ENCODE data around the gene AKR1A1.
"Not testable (repeated sequence)": the region's sequence is repeated elsewhere in the genome, so short reads cannot be mapped to it uniquely, and the experiment has no call there.

The AKR1A1 gene

GRCh38 chr1:45569571-45569961 lies 18.9 kb downstream of the AKR1A1 start:
- no peak for DNase-seq (ENCODE audit: low read depth in 2 of 2)

GRCh38 chr1:45569962-45570581 lies 19.4 kb downstream of the AKR1A1 start:
- peak; percentile 47 to 49 for DNase-seq (ENCODE audit: low read depth in 2 of 2)

DNA sequence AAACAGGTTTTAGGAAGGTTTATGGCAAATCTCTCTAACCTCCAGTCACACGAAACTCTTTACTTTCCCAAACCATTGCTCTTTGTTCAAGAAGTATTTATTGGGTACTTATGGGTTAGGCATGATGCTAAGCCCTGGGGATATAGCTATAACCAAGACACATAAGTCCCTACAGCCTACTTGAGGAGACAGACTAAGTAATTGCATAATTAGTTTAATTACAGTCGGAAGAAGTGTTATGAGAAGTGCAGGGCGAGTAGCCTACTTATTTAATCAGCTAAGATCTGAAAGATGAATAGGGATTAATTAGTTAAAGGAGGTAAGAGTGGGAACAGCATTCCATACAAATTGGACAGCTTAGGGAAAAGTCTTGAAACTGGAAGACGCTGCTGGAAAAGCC lies 20.0 kb downstream of the AKR1A1 start:
- DNase-seq (ENCODE audit: low read depth in 2 of 2), result no peak

DNA sequence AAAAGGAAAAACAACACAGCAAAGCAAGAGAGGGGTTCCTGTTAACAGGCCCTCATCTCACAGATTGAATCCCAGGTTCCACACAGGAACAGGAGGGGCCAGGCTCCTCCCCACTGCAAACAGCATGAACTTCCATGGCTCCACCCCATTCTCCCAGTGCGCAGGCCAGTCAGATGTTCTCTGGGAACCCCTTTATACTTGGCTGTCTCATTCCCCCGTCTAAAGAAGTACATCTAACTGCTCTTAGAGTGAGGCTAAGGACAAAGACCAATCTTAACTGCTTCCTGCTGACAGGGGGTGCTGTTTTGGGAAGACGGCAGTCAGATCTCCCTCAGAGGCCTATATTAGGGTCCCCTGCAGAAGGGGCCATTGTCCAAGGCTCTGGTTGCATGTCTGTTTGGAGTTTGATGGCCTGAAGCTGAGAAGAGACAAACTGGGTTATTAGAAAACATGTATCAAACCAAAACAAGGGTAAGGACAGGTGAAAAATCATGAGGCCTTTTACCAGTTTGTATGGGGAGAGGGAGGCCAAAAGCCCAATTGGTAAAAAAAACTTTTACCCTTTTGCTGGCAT lies 22.7 kb downstream of the AKR1A1 start:
- DNase-seq (ENCODE audit: low read depth in 2 of 2), result no peak

DNA sequence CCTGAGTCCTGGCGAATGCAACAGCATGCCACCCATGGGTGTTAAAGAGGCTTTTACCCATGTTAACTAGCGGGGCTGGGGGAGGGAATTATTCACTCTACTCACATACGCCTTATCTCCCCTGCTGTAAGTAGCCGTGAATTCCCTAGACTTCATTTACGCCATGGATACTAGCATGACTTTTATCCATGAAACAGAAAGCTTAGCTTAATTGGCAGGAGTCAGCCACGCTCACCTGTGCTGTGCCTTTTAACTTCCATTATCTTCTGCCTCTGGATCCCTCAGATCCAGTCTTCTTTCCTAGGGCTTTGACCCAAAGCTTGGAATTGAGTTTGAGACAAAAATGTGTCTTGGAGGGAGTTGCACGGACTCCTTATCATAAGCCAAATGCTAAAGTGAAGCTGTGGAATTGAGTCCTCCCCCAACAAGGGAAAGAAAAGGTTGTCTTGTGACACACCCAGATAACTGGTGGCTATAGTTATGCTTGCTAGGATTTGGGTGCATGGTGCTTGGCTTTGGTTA lies 23.5 kb downstream of the AKR1A1 start:
- DNase-seq (ENCODE audit: low read depth in 2 of 2), result no peak

- DNase-seq (ENCODE audit: low read depth in 2 of 2), result peak; percentile 87 to 93
Observed at GRCh38 chr1:45583264-45583665, 32.6 kb downstream of the AKR1A1 start.

DNA sequence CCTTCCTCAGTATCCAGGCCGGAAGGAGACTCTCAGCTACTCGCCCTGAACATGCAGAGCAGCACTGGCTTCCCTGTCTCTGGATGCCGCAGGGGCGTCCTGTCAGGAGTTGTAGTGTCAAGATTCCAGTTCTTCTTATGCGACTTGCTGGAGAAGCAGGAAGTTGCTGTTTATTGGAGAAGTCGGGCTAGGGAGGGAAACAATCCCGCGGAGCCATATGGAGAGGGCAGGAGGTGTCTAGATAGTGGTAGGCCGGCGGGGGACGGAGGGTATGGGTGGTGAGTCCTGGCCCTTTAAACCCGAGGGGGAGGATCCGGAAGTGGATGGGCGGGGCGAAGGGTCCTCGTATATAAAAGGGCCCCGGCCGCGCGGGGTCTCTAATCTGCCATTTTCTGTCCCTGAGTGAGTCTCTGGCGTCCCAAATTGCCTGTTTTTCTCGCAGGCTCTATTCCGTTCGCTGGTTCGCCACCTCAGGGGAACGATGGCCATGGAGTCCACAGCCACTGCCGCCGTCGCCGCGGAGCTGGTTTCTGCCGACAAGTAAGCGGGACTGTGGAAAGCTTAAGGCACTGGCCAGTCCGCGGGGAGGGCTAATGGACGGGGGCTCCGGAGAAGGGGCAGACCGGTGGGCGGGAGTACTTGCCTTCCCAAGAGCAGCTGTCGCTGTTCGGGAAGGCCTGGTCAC lies 33.2 kb downstream of the AKR1A1 start, which contains the start of gene NASP:
Gene NASP, plus strand, starts transcription at position 376 of the 685 bp plus-strand sequence. Its CDS starts 106 bp downstream, at position 482.
- peak; percentile 83 to 93 for DNase-seq (ENCODE audit: low read depth in 2 of 2)

GRCh38 chr1:45584351-45585109 lies 33.9 kb downstream of the AKR1A1 start:
- peak; percentile 85 to 87 for DNase-seq (ENCODE audit: low read depth in 2 of 2)

DNA sequence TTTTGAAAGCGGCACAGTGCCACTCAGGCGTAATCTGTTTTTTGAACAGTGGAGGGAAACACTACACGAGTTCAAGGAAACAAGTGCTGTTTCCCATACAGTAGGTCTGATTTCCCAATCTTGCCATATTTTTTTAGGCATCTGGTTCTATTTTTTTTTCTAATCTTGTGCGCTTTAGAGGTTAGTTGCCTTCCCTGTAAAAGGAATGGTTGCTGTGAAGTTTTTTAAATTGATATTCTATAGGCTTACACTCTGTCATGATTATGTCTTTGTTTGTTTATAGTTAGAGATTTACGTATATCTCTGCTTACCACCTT lies 34.4 kb downstream of the AKR1A1 start:
- no peak for DNase-seq (ENCODE audit: low read depth in 2 of 2)

DNA sequence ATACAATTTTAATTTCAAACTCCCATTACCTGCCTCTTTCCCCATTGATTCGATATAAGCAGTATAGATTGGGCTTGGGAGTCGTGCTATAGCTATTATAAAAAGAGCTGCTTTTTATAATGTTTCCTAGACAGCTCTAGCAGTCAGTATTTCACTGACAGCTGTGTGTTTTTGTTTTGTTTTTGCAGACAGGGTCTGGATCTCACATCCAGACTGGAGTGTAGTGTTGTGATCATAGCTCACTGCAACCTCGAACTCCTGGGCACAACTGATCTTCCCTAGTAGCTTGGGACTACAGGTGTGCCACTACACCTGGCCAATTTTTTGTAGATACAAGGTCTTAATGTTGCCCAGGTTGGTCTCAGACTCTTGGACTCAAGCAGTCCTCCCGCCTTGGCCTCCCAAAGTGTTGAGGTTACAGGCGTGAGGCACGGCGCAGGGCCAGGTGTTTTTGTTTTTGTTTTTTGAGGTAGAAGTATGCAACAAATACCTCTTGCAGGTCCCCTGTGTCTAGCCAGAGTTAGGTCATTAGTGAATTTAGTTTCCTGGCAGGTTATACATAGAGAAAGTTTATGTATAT lies 35.0 kb downstream of the AKR1A1 start:
- no peak for DNase-seq (ENCODE audit: low read depth in 2 of 2)

DNA sequence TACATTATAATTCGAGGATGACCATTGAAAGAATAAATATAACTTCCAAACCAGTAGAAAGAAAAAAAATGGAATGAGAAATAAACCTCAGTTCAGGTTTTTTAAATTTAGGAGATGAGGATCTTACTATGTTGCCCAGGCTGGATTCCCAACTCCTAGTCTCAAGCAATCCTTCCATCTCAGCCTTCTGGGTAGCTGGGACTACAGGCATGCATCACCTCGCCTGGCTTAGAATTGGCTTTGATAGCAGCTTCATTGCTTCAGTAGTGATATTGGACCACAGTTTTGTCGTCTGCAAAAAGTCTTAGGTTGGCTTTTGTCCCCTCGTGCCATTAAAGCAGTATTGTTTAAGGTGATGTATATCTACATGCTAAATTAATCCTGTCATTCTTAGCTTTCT lies 36.1 kb downstream of the AKR1A1 start:
- no peak for DNase-seq (ENCODE audit: low read depth in 2 of 2)

- no peak for DNase-seq (ENCODE audit: low read depth in 2 of 2)
Observed at GRCh38 chr1:45589861-45590260, 39.2 kb downstream of the AKR1A1 start.

DNA sequence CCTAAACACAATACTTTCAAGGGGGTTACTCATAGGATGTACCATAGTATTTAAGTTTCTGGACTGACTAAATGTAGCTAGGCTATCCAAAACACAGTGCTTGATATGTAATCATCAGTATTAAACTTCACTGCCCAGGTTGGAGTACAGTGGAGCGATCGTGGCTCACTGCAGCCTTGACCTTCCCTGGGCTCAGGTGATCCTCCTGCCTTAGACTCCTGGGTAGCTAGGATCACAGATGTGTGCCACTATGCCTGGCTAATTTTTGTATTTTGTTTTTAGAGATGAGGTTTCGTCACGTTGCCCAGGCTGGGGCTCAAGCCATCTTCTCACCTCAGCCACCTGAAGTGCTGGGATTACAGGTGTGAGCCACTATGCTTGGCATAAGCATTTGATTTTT lies 43.8 kb downstream of the AKR1A1 start:
- DNase-seq (ENCODE audit: low read depth in 2 of 2), result no peak

- DNase-seq (ENCODE audit: low read depth in 2 of 2), result not testable (repeated sequence)
Observed at GRCh38 chr1:45596765-45597164, 46.1 kb downstream of the AKR1A1 start.

- no peak for DNase-seq (ENCODE audit: low read depth in 2 of 2)
Observed at GRCh38 chr1:45604239-45604638, 53.6 kb downstream of the AKR1A1 start.

DNA sequence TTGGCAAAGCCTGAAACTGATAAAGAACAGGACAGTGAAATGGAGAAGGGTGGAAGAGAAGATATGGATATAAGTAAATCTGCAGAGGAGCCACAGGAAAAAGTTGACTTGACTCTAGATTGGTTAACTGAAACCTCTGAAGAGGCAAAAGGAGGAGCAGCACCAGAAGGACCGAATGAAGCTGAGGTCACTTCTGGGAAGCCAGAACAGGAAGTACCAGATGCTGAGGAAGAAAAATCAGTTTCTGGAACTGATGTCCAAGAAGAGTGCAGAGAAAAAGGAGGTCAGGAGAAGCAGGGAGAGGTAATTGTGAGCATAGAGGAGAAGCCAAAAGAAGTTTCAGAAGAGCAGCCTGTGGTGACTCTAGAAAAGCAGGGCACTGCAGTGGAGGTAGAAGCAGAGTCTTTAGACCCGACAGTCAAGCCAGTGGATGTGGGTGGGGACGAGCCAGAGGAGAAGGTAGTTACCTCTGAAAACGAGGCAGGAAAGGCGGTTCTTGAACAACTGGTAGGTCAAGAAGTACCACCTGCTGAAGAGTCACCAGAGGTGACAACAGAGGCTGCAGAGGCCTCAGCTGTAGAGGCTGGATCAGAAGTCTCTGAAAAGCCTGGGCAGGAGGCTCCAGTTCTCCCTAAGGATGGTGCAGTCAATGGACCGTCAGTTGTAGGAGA lies 56.9 kb downstream of the AKR1A1 start:
- DNase-seq (ENCODE audit: low read depth in 2 of 2), result no peak

GRCh38 chr1:45608175-45609156 lies 57.8 kb downstream of the AKR1A1 start:
- DNase-seq (ENCODE audit: low read depth in 2 of 2), result no peak

DNA sequence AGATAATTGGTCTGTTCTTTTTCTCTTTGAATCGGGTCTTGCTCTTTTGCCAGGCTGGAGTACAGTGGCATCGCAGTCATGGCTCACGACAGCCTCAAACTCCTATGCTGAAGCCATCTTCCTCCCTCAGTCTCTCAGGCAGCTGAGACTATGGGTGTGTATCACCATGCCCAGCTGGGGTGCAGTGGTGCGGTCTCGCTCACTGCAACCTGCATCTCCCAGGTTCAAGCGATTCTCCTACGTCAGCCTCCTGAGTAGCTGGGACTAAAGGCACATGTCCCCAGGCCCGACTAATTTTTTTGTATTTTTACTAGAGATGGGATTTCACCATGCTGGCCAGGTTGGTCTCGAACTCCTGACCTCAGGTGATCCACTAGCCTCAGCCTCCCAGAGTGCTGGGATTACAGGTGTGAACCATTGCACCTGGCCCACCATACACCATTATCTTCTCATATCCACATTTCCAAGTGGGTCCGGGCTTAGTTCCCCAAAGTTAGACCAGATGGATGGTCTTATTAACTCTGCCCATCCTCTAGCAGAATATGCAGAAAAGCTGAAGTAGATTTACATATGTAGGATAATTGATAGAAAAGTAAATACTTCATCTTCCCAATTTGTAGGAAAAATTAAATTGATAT lies 60.1 kb downstream of the AKR1A1 start:
- DNase-seq (ENCODE audit: low read depth in 2 of 2), result no peak

- DNase-seq (ENCODE audit: low read depth in 2 of 2), result no peak
Observed at GRCh38 chr1:45612941-45613579, 62.4 kb downstream of the AKR1A1 start.
